ENCODE results near the gene ZDHHC11. TPM values are rescaled to one million over a fixed set of nuclear protein-coding genes. Genes with fewer than 3 reads are reported as not detected.

ZDHHC11 gene
- total RNA-seq, 2 experiments from 2014 or later, result 13.3 to 18.3 TPM

- Mint-ChIP-seq H3K9me3 (peaks cover 3% of the 10 kb centered on the region), H3K4me1 (ENCODE audit: low read depth) (peaks cover 42% of the 10 kb centered on the region), H3K36me3 (ENCODE audit: low read depth) (peaks cover 94% of the 10 kb centered on the region), H3K27me3 (no peaks in the 10 kb centered on the region), H3K27ac (no peak overlapping the region), H3K4me3 (no peak overlapping the region)
- Histone ChIP-seq H3K9me3 (ENCODE audit: control insufficient read depth in 1 of 2, insufficient read depth in 1 of 2, low read length in 2 of 2) (peaks cover 0 to 15% of the 10 kb centered on the region in 2 experiments), H3K27ac (ENCODE audit: low read depth in 1 of 2, low read length in 2 of 2) (no peak overlapping the region), H3K36me3 (ENCODE audit: insufficient read depth, low read length) (peaks cover 94% of the 10 kb centered on the region), H3K4me1 (ENCODE audit: insufficient read depth, low read length) (peaks cover 31% of the 10 kb centered on the region), H3K4me3 (ENCODE audit: low read length) (no peak overlapping the region), H3K27me3 (ENCODE audit: control insufficient read depth in 1 of 2, insufficient read depth in 2 of 2, low read length in 2 of 2) (no peaks in the 10 kb centered on the region)
- intact Hi-C loops (cut with DNase I, micrococcal nuclease), result loop anchor here in 1 of 2 experiments (5.0 kb wide), 1 partner anchor 423 kb away; no protein-coding TSS in a partner anchor
- TF ChIP-seq CTCF (IDR thresholded peaks at IDR 0.05), result no peak
- no peak for ATAC-seq (ENCODE audit: poor library complexity)
- CTCF ChIA-PET, result no interaction called here
- POLR2A ChIA-PET, result no interaction called here
- no peak for DNase-seq
Measured at GRCh38 chr5:885127-885442, 34.3 kb upstream of the ZDHHC11 start.

- DNase-seq (no peak), ATAC-seq (ENCODE audit: poor library complexity) (no peak)
- peaks cover 0 to 15% of the 10 kb centered on the region in 2 experiments for H3K9me3 ChIP-seq (ENCODE audit: control insufficient read depth in 1 of 2, insufficient read depth in 1 of 2, low read length in 2 of 2)
- Mint-ChIP-seq H3K27me3 (no peaks in the 10 kb centered on the region), H3K27ac (no peak overlapping the region), H3K4me3 (no peak overlapping the region), H3K36me3 (ENCODE audit: low read depth) (peaks cover 89% of the 10 kb centered on the region), H3K4me1 (ENCODE audit: low read depth) (peaks cover 39% of the 10 kb centered on the region), H3K9me3 (peaks cover 3% of the 10 kb centered on the region)
- H3K4me1 ChIP-seq (ENCODE audit: insufficient read depth, low read length), result peaks cover 30% of the 10 kb centered on the region
- H3K27me3 ChIP-seq (ENCODE audit: control insufficient read depth in 1 of 2, insufficient read depth in 2 of 2, low read length in 2 of 2), result no peaks in the 10 kb centered on the region
- ChIA-PET CTCF (no interaction called here), POLR2A (no interaction called here)
- H3K36me3 ChIP-seq (ENCODE audit: insufficient read depth, low read length), result peaks cover 89% of the 10 kb centered on the region
- TF ChIP-seq CTCF (IDR thresholded peaks at IDR 0.05), result no peak
- no peak overlapping the region for H3K27ac ChIP-seq (ENCODE audit: low read depth in 1 of 2, low read length in 2 of 2)
- H3K4me3 ChIP-seq (ENCODE audit: low read length), result no peak overlapping the region
- intact Hi-C loops (cut with DNase I, micrococcal nuclease), result loop anchor here in 1 of 2 experiments (5.0 kb wide), 1 partner anchor 422 kb away; no protein-coding TSS in a partner anchor
Measured at GRCh38 chr5:884345-885126, 33.8 kb upstream of the ZDHHC11 start.

DNA sequence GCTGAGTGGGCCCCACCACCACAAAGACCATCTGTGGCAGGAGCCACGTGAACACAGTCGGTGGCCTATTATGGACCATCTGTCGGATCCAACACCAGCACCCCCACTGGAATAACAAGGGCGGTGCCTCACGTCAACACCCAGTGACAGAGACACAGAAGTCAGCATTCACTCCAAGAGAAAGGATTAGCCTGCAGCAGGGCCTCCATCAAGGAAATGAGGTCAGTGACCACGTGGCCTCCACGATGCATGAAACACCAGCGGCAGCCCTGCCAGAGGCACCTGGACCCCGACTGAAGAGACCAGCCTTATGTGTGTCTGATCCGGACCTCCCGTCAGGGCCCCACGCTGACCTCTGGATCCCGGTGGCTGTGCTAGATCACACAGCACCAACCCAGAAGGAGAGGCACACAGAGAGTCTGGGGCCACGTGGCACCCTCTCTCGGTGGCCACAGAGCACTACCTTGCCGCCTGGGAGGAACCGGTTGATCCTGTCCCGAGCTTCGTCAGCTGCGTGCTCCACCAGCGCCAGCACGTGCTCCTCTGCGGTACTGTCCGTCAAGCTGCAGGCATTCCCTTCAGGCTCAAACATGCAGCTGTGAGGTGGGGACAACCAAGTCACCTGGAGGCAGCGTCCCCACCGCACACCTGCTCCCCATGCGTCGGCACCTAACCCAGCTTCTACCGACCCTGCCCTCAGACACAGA is 32.8 kb upstream of the ZDHHC11 start:
- peaks cover 3% of the 10 kb centered on the region for H3K9me3 Mint-ChIP-seq
- H3K27ac Mint-ChIP-seq, result peak overlapping the region; percentile 77
- no peak for TF ChIP-seq CTCF (IDR thresholded peaks at IDR 0.05)
- Histone ChIP-seq H3K9me3 (ENCODE audit: control insufficient read depth in 1 of 2, insufficient read depth in 1 of 2, low read length in 2 of 2) (peaks cover 0 to 15% of the 10 kb centered on the region in 2 experiments), H3K27me3 (ENCODE audit: control insufficient read depth in 1 of 2, insufficient read depth in 2 of 2, low read length in 2 of 2) (no peaks in the 10 kb centered on the region), H3K4me1 (ENCODE audit: insufficient read depth, low read length) (peaks cover 26% of the 10 kb centered on the region), H3K27ac (ENCODE audit: low read depth in 1 of 2, low read length in 2 of 2) (no peak overlapping the region), H3K4me3 (ENCODE audit: low read length) (no peak overlapping the region), H3K36me3 (ENCODE audit: insufficient read depth, low read length) (peaks cover 80% of the 10 kb centered on the region)
- intact Hi-C loops (cut with DNase I, micrococcal nuclease), result no loop called here
- H3K4me1 Mint-ChIP-seq (ENCODE audit: low read depth), result peaks cover 34% of the 10 kb centered on the region
- no peak for DNase-seq
- H3K27me3 Mint-ChIP-seq, result no peaks in the 10 kb centered on the region
- no peak overlapping the region for H3K4me3 Mint-ChIP-seq
- ATAC-seq (ENCODE audit: poor library complexity), result no peak
- ChIA-PET POLR2A (interaction anchor here (1.0 kb wide), 1 partner anchor 9 kb away, joined by 3 read pairs; the partner anchor contains the start of genes BRD9 and TRIP13), CTCF (no interaction called here)
- peaks cover 80% of the 10 kb centered on the region for H3K36me3 Mint-ChIP-seq (ENCODE audit: low read depth)

Measured in CD4-positive, alpha-beta T cell (primary cell).